ENCODE results near the gene TAS2R40.

TAS2R40 gene

GRCh38 chr7:143223784-143224183, 1.9 kb downstream of the TAS2R40 start:
- DNase-seq (ENCODE audit: low read depth in 2 of 2) = no peak

- DNase-seq (ENCODE audit: low read depth in 2 of 2) = no peak
Measured at GRCh38 chr7:143225047-143225446, 3.2 kb downstream of the TAS2R40 start.

- no peak for DNase-seq (ENCODE audit: low read depth in 2 of 2)
Measured at GRCh38 chr7:143227806-143228205, 6.0 kb downstream of the TAS2R40 start.

- DNase-seq (ENCODE audit: low read depth in 2 of 2) = no peak
Measured at GRCh38 chr7:143229054-143229790, 7.4 kb downstream of the TAS2R40 start.

- no peak for DNase-seq (ENCODE audit: low read depth in 2 of 2)
Measured at GRCh38 chr7:143230602-143231457, 9.0 kb downstream of the TAS2R40 start.

- no peak for DNase-seq (ENCODE audit: low read depth in 2 of 2)
Measured at GRCh38 chr7:143233816-143234532, 12.1 kb downstream of the TAS2R40 start.

- no peak for DNase-seq (ENCODE audit: low read depth in 2 of 2)
Measured at GRCh38 chr7:143234533-143234875, 12.7 kb downstream of the TAS2R40 start.

GRCh38 chr7:143235561-143235960, 13.7 kb downstream of the TAS2R40 start:
- no peak for DNase-seq (ENCODE audit: low read depth in 2 of 2)

GRCh38 chr7:143236408-143236990, 14.7 kb downstream of the TAS2R40 start:
- DNase-seq (ENCODE audit: low read depth in 2 of 2) = no peak

GRCh38 chr7:143237366-143237765, 15.5 kb downstream of the TAS2R40 start:
- DNase-seq (ENCODE audit: low read depth in 2 of 2) = no peak

GRCh38 chr7:143238289-143238980, 16.6 kb downstream of the TAS2R40 start:
- no peak for DNase-seq (ENCODE audit: low read depth in 2 of 2)

GRCh38 chr7:143239813-143240212, 18.0 kb downstream of the TAS2R40 start:
- no peak for DNase-seq (ENCODE audit: low read depth in 2 of 2)

- DNase-seq (ENCODE audit: low read depth in 2 of 2) = peak; percentile 19 to 57
Measured at GRCh38 chr7:143240291-143241168, 18.7 kb downstream of the TAS2R40 start.

- DNase-seq (ENCODE audit: low read depth in 2 of 2) = no peak
Measured at GRCh38 chr7:143242306-143242705, 20.5 kb downstream of the TAS2R40 start.

GRCh38 chr7:143243111-143243510, 21.3 kb downstream of the TAS2R40 start:
- DNase-seq (ENCODE audit: low read depth in 2 of 2) = no peak

GRCh38 chr7:143243614-143244013, 21.8 kb downstream of the TAS2R40 start:
- DNase-seq (ENCODE audit: low read depth in 2 of 2) = no peak

GRCh38 chr7:143244321-143244720, 22.5 kb downstream of the TAS2R40 start:
- DNase-seq (ENCODE audit: low read depth in 2 of 2) = no peak

GRCh38 chr7:143245123-143245522, 23.3 kb downstream of the TAS2R40 start:
- no peak for DNase-seq (ENCODE audit: low read depth in 2 of 2)

- no peak for DNase-seq (ENCODE audit: low read depth in 2 of 2)
Measured at GRCh38 chr7:143247372-143247771, 25.5 kb downstream of the TAS2R40 start.

- DNase-seq (ENCODE audit: low read depth in 2 of 2) = no peak
Measured at GRCh38 chr7:143248761-143249354, 27.0 kb downstream of the TAS2R40 start.
